ENCODE measurements around the gene CASZ1.

- TF ChIP-seq CTCF (conservative IDR thresholded peaks at IDR 0.05; ENCODE audit: low read depth in 2 of 2) (no peak), EZH2 (IDR thresholded peaks at IDR 0.05; ENCODE audit: low read depth, unreplicated experiment) (no peak), ETS1 (IDR thresholded peaks at IDR 0.05) (no peak), NANOG (IDR thresholded peaks at IDR 0.05; ENCODE audit: borderline replicate concordance) (no peak), REST (IDR thresholded peaks at IDR 0.05; ENCODE audit: unreplicated experiment) (no peak), CREB1 (CRISPR knock-in tag; IDR thresholded peaks at IDR 0.05; ENCODE audit: low read depth) (no peak)
These were observed 79.0 kb downstream of the CASZ1 start for GRCh38 chr1:10717296-10718082.
